C4-2B (cell line): ENCODE data around the gene FOSB.

ENCODE experiments used
- H3K27ac ChIP-seq: fragments of 450-650 bp; 2 replicates; pipeline ENCODE4 v1.5.1; 2017
- CTCF ChIP-seq: fragments of 450-650 bp; conservative IDR thresholded peaks from 2 replicates; pipeline ENCODE4 v1.5.1; 2017; ENCODE audit warnings: mild to moderate bottlenecking
- ZFX ChIP-seq: fragments of 450-650 bp; IDR thresholded peaks from 2 replicates; pipeline ENCODE4 v1.6.1; 2017

The FOSB gene

GRCh38 chr19:45515081-45515624 is 47.4 kb downstream of the FOSB start:
- no peak overlapping the region; the same call in 1 of the 2 replicates for H3K27ac ChIP-seq
- TF ChIP-seq ZFX (no peak), CTCF (no peak)

GRCh38 chr19:45515807-45516401 is 48.1 kb downstream of the FOSB start:
- TF ChIP-seq CTCF (no peak), ZFX (no peak)
- no peak overlapping the region for H3K27ac ChIP-seq

GRCh38 chr19:45517238-45517637 is 49.4 kb downstream of the FOSB start:
- no peak for TF ChIP-seq ZFX
- TF ChIP-seq CTCF: no peak
- no peak overlapping the region for H3K27ac ChIP-seq

GRCh38 chr19:45517641-45518468 is 50.1 kb downstream of the FOSB start:
- H3K27ac ChIP-seq: no peak overlapping the region
- TF ChIP-seq CTCF (no peak), ZFX (no peak)

GRCh38 chr19:45518469-45518826 is 50.7 kb downstream of the FOSB start:
- TF ChIP-seq CTCF (no peak), ZFX (no peak)
- H3K27ac ChIP-seq: no peak overlapping the region

GRCh38 chr19:45522010-45522941 is 54.5 kb downstream of the FOSB start:
- no peak overlapping the region for H3K27ac ChIP-seq
- TF ChIP-seq CTCF: no peak
- TF ChIP-seq ZFX: no peak
